Adrenal gland (tissue), 5 donors: Measurements from ENCODE around the gene EVPL.

ENCODE experiments used
- CTCF ChIP-seq, 6 experiments: fragments of 450-650 bp in 4 of 6; fragments of 200-600 bp in 2 of 6; sonication (generic) in 1 of 6; IDR thresholded peaks; 1 replicate in 5 of 6; 2 replicates in 1 of 6; pipeline versions ENCODE4 v1.5.1 to v1.8.0; 2016 to 2021; ENCODE audit warnings: antibody characterized with exemption in 6 of 6, mild to moderate bottlenecking in 2 of 6, moderate library complexity in 1 of 6
- POLR2A ChIP-seq, 2 donors: fragments of 450-650 bp; IDR thresholded peaks; one replicate each; pipeline ENCODE4 v1.6.1; 2017; ENCODE audit warnings: antibody characterized with exemption in 2 of 2, mild to moderate bottlenecking in 2 of 2, moderate library complexity in 1 of 2
- donor health status: DM: no; HTN: no; CAD: no.

GRCh38 chr17:76076146-76076764, 49.1 kb upstream of the EVPL start:
- TF ChIP-seq CTCF (IDR thresholded peaks at IDR 0.05) (no peak), POLR2A (IDR thresholded peaks at IDR 0.05) (no peak)
